GM23248 (cell line): ENCODE data around the gene TBCK. TPM values are rescaled to one million over a fixed set of nuclear protein-coding genes. Genes with fewer than 3 reads are reported as not detected.
"Not testable (repeated sequence)": the region's sequence is repeated elsewhere in the genome, so short reads cannot be mapped to it uniquely, and the experiment has no call there.

Experiments
- DNase-seq: peaks from one replicate; pipeline ENCODE4 v3.0.0-alpha.2; 2015
- H2AFZ ChIP-seq: fragments of 200-600 bp; sonication (generic); 2 replicates; pipeline ENCODE4 v1.6.1; 2016; ENCODE audit warnings: antibody characterized with exemption
- H3F3A ChIP-seq: fragments of 200-600 bp; sonication (generic); 2 replicates; pipeline ENCODE4 v1.6.1; 2016; ENCODE audit warnings: mild to moderate bottlenecking, antibody characterized with exemption, mixed run types; ENCODE audit not compliant: insufficient read depth
- H3K27ac ChIP-seq: fragments of 200-600 bp; sonication (generic); 2 replicates; pipeline ENCODE4 v1.5.1; 2016; ENCODE audit warnings: mild to moderate bottlenecking
- H3K27me3 ChIP-seq: fragments of 200-600 bp; sonication (generic); replicated peaks from 2 replicates; pipeline ENCODE4 v1.6.1; 2016; ENCODE audit warnings: mild to moderate bottlenecking; ENCODE audit not compliant: insufficient read depth
- H3K36me3 ChIP-seq: fragments of 200-600 bp; sonication (generic); 2 replicates; pipeline ENCODE4 v1.6.1; 2016; ENCODE audit warnings: low read depth, mild to moderate bottlenecking
- H3K4me1 ChIP-seq: fragments of 200-600 bp; sonication (generic); 2 replicates; pipeline ENCODE4 v1.6.1; 2016; ENCODE audit warnings: mild to moderate bottlenecking; ENCODE audit not compliant: insufficient read depth
- H3K4me2 ChIP-seq: fragments of 200-600 bp; sonication (generic); one replicate; pipeline ENCODE4 v1.6.1; 2016; ENCODE audit warnings: mild to moderate bottlenecking; ENCODE audit not compliant: unreplicated experiment
- H3K4me3 ChIP-seq: fragments of 200-600 bp; sonication (generic); 2 replicates; pipeline ENCODE4 v1.5.1; 2016; ENCODE audit warnings: mild to moderate bottlenecking
- H3K79me2 ChIP-seq: fragments of 200-600 bp; sonication (generic); 2 replicates; pipeline ENCODE4 v1.6.1; 2016; ENCODE audit warnings: mild to moderate bottlenecking; ENCODE audit not compliant: insufficient read depth
- H3K9ac ChIP-seq: fragments of 200-600 bp; sonication (generic); 2 replicates; pipeline ENCODE4 v1.6.1; 2016; ENCODE audit warnings: mild to moderate bottlenecking
- H3K9me2 ChIP-seq: fragments of 200-600 bp; sonication (generic); 2 replicates; pipeline ENCODE4 v1.6.1; 2016; ENCODE audit warnings: mixed run types, mild to moderate bottlenecking, moderate library complexity; ENCODE audit not compliant: insufficient read depth
- H3K9me3 ChIP-seq: fragments of 200-600 bp; sonication (generic); one replicate; pipeline ENCODE4 v1.6.1; 2017; ENCODE audit warnings: low read depth
- H4K20me1 ChIP-seq: fragments of 200-600 bp; sonication (generic); 2 replicates; pipeline ENCODE4 v1.6.0; 2016; ENCODE audit not compliant: insufficient read depth
- EZH2 ChIP-seq: fragments of 200-600 bp; sonication (generic); IDR thresholded peaks from 2 replicates; pipeline ENCODE4 v1.6.1; 2018; ENCODE audit warnings: antibody characterized with exemption, mild to moderate bottlenecking; ENCODE audit not compliant: insufficient read depth, poor library complexity, severe bottlenecking
- EZH2phosphoT487 ChIP-seq: fragments of 200-600 bp; sonication (generic); IDR thresholded peaks from 2 replicates; pipeline ENCODE4 v1.6.1; 2018; ENCODE audit warnings: antibody characterized with exemption, moderate library complexity, mild to moderate bottlenecking, low read depth; ENCODE audit not compliant: insufficient read depth
- WGBS, 2 experiments: methylation state at CpG; one replicate each; pipeline ENCODE4 v1.1.6; 2015 to 2017; ENCODE audit warnings: low lambda C conversion rate in 2 of 2, low coverage in 1 of 2; ENCODE audit errors: missing lambda C conversion rate in 2 of 2; 5-methylcytosine and 5-hydroxymethylcytosine counted together
- in situ Hi-C: fragments of 300-500 bp; cut with MboI; formaldehyde crosslinking; loops from 2 replicates; pipeline ENCODE4 v1.15.0; 2020
- polyA plus RNA-seq: library from polyadenylated mRNA; unstranded; fragments of >200 nt; fragmentation: Nextera tagmentation; extraction: Ambion mirVana; gene quantifications from 2 replicates; pipeline ENCODE4 v1.2.1, GENCODE V29; 2016
- total RNA-seq: library from RNA; depleted of rRNA; stranded (reverse); fragments of >200 nt; shearing (Covaris generic); gene quantifications from 2 replicates; pipeline ENCODE4 v1.2.3, GENCODE V29; 2014

TBCK gene
- total and polyA plus RNA-seq, 2 experiments from 2014 or later = 35.2 to 45.8 TPM

DNA sequence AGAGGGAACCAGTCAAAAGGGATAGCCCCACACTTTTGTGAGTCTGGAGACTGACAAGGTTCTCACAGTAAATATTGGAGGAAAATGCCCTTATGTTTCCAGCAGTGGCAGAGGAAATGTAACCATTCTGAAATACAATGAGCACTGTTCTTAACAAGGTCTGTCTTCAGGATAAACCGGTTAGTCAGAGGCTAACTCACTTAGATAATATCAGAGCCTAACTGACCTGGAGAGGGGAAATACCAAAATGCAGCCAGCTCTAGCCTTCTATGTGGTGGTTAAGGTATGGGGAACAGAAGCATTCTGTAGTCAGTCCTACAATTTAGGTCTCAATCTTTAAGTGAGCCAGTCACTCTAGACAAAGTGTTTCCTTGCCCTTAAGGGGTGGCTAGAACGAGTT lies 70.8 kb downstream of the TBCK start:
- in situ Hi-C loops = no loop called here
- no peak overlapping the region for H3K4me3 ChIP-seq
- H4K20me1 ChIP-seq = no peaks in the 10 kb centered on the region
- no peak overlapping the region for H3K4me2 ChIP-seq
- H3K9me2 ChIP-seq = no peaks in the 10 kb centered on the region
- no peak overlapping the region for H3K27ac ChIP-seq
- H3K36me3 ChIP-seq = peaks cover 31% of the 10 kb centered on the region
- H3K79me2 ChIP-seq = no peaks in the 10 kb centered on the region
- WGBS, 2 experiments = 92 to 100% methylated on average over 2 of the region's 2 CpGs
- H2AFZ ChIP-seq = no peak overlapping the region
- H3K9ac ChIP-seq = no peak overlapping the region
- no peak for DNase-seq
- no peaks in the 10 kb centered on the region for H3F3A ChIP-seq
- H3K27me3 ChIP-seq = no peaks in the 10 kb centered on the region
- no peaks in the 10 kb centered on the region for H3K9me3 ChIP-seq
- H3K4me1 ChIP-seq = no peaks in the 10 kb centered on the region
- no peak for TF ChIP-seq EZH2phosphoT487
- no peak for TF ChIP-seq EZH2

DNA sequence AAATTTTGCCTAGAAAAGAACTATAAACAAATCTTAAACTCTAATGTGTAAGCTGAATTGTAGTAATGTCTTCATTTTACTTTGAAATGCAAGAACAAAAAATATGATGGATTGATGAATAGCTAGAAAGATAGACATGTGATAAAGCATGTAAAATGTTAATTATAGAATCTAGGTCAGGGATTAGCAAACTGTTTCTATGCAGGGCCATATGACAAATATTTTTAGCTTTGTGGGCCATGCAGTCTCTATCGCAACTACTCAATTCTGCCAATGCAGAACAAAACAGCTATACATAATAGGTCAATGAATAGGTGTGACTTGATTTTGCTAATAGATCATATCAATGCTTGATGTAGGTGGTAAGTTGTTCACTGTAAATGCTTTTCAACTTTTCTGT lies 75.3 kb downstream of the TBCK start:
- no peak for TF ChIP-seq EZH2
- no peak for TF ChIP-seq EZH2phosphoT487
- no peaks in the 10 kb centered on the region for H3K27me3 ChIP-seq
- H3K4me3 ChIP-seq = no peak overlapping the region
- H3K4me1 ChIP-seq = no peaks in the 10 kb centered on the region
- H3K36me3 ChIP-seq = peaks cover 7% of the 10 kb centered on the region; the same call in 1 of the 2 replicates
- H4K20me1 ChIP-seq = no peaks in the 10 kb centered on the region
- no peak overlapping the region for H3K4me2 ChIP-seq
- H3K9ac ChIP-seq = no peak overlapping the region
- no peaks in the 10 kb centered on the region for H3F3A ChIP-seq
- no peak overlapping the region for H2AFZ ChIP-seq
- no peak overlapping the region for H3K27ac ChIP-seq
- H3K9me3 ChIP-seq = no peaks in the 10 kb centered on the region
- DNase-seq = no peak
- in situ Hi-C loops = no loop called here
- WGBS, 2 experiments = 95% methylated on average over 1 of the region's 1 CpG
- H3K79me2 ChIP-seq = no peaks in the 10 kb centered on the region
- H3K9me2 ChIP-seq = no peaks in the 10 kb centered on the region

DNA sequence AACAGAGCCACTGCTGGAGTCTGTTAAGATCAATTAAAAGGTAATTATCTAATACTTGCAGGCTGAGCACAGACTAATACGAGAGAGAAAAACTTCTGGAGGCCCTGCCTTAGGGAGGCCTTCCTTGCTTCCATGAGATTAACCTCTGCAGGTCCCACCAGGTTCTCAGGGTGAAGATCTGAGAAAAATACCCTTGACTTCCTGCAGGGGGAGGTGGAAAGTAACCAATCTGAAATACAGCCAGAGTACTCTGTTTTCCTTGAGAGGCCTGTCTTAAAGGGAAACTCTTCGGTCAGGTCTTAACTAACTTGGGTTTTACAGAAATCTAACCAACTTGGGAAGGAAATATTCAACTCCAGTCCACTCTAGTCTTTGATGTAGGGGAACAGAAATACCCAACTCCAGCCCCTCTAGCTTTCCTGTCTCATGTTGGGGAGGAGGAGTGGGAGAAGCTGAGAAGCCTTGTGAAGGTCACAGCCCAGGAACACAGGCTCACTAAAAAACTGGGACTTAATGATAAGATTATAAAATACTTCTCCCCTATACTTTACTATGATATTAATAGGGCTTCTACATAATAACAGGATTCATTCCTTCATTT lies 77.1 kb downstream of the TBCK start:
- H3K9ac ChIP-seq = no peak overlapping the region
- DNase-seq = peak; percentile 59
- H2AFZ ChIP-seq = 0 out of 2 replicates have a peak overlapping the region, but pooled peaks have one; percentile 13
- no peak overlapping the region for H3K27ac ChIP-seq
- H3K4me1 ChIP-seq = no peaks in the 10 kb centered on the region
- WGBS, 2 experiments = 57 to 75% methylated on average over 2 of the region's 2 CpGs
- no peaks in the 10 kb centered on the region for H4K20me1 ChIP-seq
- no peaks in the 10 kb centered on the region for H3K9me3 ChIP-seq
- no peaks in the 10 kb centered on the region for H3K79me2 ChIP-seq
- H3F3A ChIP-seq = no peaks in the 10 kb centered on the region
- H3K4me3 ChIP-seq = no peak overlapping the region
- TF ChIP-seq EZH2 (no peak), EZH2phosphoT487 (no peak)
- H3K4me2 ChIP-seq = no peak overlapping the region
- in situ Hi-C loops = no loop called here
- peaks cover 17% of the 10 kb centered on the region for H3K36me3 ChIP-seq
- no peaks in the 10 kb centered on the region for H3K27me3 ChIP-seq
- no peaks in the 10 kb centered on the region for H3K9me2 ChIP-seq

DNA sequence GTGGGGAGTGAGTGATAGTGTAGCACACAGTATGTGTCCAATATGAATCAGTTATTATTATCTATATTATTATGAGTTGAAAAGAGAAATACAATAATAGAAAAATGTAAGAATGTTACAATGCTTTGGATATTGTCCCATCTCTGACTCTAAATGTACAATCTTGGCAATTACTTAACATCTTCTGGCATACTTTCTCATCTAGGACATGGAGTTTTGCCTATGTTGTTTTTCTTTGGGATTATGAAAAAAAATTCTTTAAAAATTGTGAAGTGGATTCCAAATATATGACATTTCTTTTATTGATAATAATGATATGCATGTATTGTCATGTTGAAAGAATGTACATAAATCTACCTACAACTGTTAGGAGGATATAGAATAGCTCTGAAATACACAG lies 84.1 kb downstream of the TBCK start:
- DNase-seq = no peak
- Histone ChIP-seq H4K20me1 (no peaks in the 10 kb centered on the region), H3K4me2 (no peak overlapping the region), H3K9ac (no peak overlapping the region), H3K27me3 (no peaks in the 10 kb centered on the region), H3K79me2 (no peaks in the 10 kb centered on the region), H3K4me3 (no peak overlapping the region), H3K36me3 (peaks cover 63% of the 10 kb centered on the region), H3K27ac (no peak overlapping the region), H3K9me2 (no peaks in the 10 kb centered on the region), H3F3A (no peaks in the 10 kb centered on the region), H2AFZ (no peak overlapping the region), H3K4me1 (no peaks in the 10 kb centered on the region), H3K9me3 (no peaks in the 10 kb centered on the region)
- TF ChIP-seq EZH2 (no peak), EZH2phosphoT487 (no peak)
- in situ Hi-C loops = no loop called here

DNA sequence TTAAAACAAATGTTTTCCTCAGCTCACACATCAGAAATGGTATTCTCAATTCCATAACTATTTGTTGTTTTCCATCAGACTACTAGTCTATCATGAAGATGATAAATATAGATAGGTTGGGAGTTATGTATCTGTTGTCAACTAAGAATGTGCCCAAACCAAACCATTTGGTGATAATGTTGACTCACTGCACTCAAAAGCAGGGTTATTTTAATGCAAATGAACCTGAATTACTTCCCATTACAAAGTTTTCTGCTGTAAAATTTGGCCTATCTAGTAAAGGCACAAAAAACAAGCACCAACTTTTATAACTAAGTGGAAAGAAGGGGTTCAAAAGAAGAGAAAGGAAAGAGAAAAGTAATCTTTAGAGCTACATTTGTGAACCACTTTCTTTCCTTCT lies 93.5 kb downstream of the TBCK start:
- Histone ChIP-seq H3K4me2 (no peak overlapping the region), H3K9me2 (no peaks in the 10 kb centered on the region), H4K20me1 (no peaks in the 10 kb centered on the region), H3K79me2 (no peaks in the 10 kb centered on the region), H3K4me3 (no peak overlapping the region), H3F3A (no peaks in the 10 kb centered on the region), H3K9ac (no peak overlapping the region), H3K27me3 (no peaks in the 10 kb centered on the region), H3K27ac (no peak overlapping the region), H2AFZ (no peak overlapping the region), H3K9me3 (no peaks in the 10 kb centered on the region), H3K4me1 (no peaks in the 10 kb centered on the region), H3K36me3 (peaks cover 21% of the 10 kb centered on the region)
- TF ChIP-seq EZH2phosphoT487 (no peak), EZH2 (no peak)
- in situ Hi-C loops = no loop called here
- DNase-seq = no peak

DNA sequence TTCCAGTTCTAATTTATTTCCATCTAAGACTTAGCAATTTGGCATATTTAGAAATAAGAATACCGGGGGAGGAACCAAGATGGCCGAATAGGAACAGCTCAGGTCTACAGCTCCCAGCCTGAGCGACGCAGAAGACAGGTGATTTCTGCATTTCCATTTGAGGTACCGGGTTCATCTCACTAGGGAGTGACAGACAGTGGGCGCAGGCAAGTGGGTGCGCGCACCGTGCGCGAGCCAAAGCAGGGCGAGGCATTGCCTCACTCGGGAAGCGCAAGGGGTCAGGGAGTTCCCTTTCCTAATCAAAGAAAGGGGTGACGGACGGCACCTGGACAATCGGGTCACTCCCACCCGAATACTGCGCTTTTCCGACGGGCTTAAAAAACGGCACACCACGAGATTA lies 102.7 kb downstream of the TBCK start:
- H3K9me2 ChIP-seq, H3K27ac ChIP-seq, in situ Hi-C loops, H3F3A ChIP-seq, H3K36me3 ChIP-seq, H3K4me3 ChIP-seq, DNase-seq, H4K20me1 ChIP-seq, H3K79me2 ChIP-seq, H3K4me2 ChIP-seq, H2AFZ ChIP-seq, H3K9ac ChIP-seq, H3K9me3 ChIP-seq, H3K27me3 ChIP-seq, H3K4me1 ChIP-seq: not testable (repeated sequence)
- WGBS, 2 experiments = 93 to 97% methylated on average over 16 to 23 of the region's 23 CpGs
